ENCODE measurements around the gene MSX1. TPM values are rescaled to one million over a fixed set of nuclear protein-coding genes. Genes with fewer than 3 reads are reported as not detected.

The MSX1 gene
- total RNA-seq, 1 donor from 2014 or later = 2.1 TPM

- Histone ChIP-seq H3K27ac (no peak overlapping the region), H3K4me3 (no peak overlapping the region), H3K9me3 (no peaks in the 10 kb centered on the region), H3K27me3 (ENCODE audit: low read depth) (peaks cover 82% of the 10 kb centered on the region), H3K4me1 (no peaks in the 10 kb centered on the region), H3K36me3 (no peaks in the 10 kb centered on the region)
- no peak for ATAC-seq
- TF ChIP-seq, protein P1, sequence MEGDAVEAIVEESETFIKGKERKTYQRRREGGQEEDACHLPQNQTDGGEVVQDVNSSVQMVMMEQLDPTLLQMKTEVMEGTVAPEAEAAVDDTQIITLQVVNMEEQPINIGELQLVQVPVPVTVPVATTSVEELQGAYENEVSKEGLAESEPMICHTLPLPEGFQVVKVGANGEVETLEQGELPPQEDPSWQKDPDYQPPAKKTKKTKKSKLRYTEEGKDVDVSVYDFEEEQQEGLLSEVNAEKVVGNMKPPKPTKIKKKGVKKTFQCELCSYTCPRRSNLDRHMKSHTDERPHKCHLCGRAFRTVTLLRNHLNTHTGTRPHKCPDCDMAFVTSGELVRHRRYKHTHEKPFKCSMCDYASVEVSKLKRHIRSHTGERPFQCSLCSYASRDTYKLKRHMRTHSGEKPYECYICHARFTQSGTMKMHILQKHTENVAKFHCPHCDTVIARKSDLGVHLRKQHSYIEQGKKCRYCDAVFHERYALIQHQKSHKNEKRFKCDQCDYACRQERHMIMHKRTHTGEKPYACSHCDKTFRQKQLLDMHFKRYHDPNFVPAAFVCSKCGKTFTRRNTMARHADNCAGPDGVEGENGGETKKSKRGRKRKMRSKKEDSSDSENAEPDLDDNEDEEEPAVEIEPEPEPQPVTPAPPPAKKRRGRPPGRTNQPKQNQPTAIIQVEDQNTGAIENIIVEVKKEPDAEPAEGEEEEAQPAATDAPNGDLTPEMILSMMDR (IDR thresholded peaks at IDR 0.05) = no peak
- DNase-seq = no peak
- intact Hi-C loops (cut with DNase I) = no loop called here
These were observed 16.1 kb downstream of the MSX1 start for GRCh38 chr4:4875611-4876010.

DNA sequence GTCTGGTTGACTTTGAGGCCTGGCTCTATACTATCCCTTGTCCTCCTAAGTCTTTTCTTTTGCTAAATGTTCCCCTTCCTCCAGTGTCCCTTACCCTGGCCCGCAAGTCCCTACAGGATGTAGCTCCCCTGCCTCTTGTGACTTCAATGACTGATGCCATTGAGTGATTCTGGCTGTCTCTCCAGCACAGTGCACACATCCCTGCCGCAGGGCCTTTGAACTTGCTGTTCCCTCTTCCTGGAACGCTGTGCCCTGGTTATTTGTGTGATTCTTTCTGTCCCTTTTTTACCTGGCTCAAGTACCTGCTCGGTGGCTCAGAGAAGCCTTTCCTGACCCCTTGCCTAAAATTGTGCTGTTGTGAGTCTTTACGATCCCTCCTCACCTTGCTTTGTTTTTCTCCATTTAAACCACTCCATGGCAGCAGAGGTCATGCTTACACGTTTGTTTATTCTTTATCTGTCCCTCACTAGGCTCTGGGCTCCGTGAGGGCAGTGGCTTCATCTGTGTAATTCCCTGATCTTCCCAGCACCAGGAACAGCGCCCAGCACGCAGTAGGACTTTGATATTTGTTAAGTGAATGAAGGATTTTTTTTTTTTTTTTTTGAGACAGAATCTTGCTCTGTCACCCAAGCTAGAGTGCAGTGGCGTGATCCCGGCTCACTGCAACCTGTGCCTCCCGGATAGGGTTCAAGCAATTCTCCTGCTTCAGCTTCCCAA lies 17.6 kb downstream of the MSX1 start:
- Histone ChIP-seq H3K4me3 (no peak overlapping the region), H3K27ac (no peak overlapping the region), H3K4me1 (no peaks in the 10 kb centered on the region), H3K27me3 (ENCODE audit: low read depth) (peaks cover 67% of the 10 kb centered on the region), H3K9me3 (no peaks in the 10 kb centered on the region), H3K36me3 (no peaks in the 10 kb centered on the region)
- TF ChIP-seq, protein P1 (IDR thresholded peaks at IDR 0.05) = no peak
- DNase-seq (no peak), ATAC-seq (no peak)
- intact Hi-C loops (cut with DNase I) = no loop called here

DNA sequence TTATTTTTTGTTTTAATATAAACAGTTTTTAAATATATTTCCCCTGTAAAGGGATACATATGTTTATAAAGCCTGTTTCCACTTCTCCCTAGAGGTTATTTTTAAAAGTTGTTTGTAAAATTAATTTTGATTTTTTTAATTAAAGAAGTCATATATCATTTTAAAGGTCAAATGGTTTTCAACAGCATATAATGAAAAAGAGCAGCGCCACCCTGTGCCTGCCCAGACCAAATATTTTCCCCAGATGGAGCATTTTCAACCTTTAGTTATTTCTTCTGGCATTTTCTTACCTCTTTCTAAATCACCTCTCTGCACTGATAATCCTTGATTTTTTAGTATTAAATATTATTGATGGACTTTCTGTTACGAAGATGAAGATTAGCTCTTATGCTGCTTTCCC lies 21.0 kb downstream of the MSX1 start:
- no peaks in the 10 kb centered on the region for H3K36me3 ChIP-seq
- H3K4me1 ChIP-seq = no peaks in the 10 kb centered on the region
- H3K4me3 ChIP-seq = no peak overlapping the region
- DNase-seq (no peak), ATAC-seq (no peak)
- H3K27ac ChIP-seq = no peak overlapping the region
- TF ChIP-seq, protein P1 (IDR thresholded peaks at IDR 0.05) = peak; percentile 26
- intact Hi-C loops (cut with DNase I) = no loop called here
- H3K9me3 ChIP-seq = no peaks in the 10 kb centered on the region
- H3K27me3 ChIP-seq (ENCODE audit: low read depth) = peaks cover 37% of the 10 kb centered on the region

DNA sequence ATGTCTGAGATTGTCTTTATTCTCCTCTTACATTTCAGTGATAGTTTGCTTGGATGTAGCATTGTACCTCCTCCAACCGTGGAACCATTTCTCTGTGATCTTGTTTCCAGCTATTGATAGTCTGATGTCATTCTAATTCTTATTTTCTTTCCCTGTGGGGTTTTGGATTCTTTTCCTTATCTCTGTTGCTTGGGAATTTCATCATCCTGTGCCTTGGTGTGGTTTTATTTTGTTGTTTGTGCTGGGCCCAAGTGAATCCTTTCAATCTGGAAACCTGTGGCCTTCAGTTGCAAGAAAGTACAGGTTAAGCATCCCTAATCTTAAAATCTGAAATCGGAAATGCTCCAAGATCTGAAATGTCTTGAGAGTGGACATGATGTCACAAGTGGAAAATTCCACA lies 22.0 kb downstream of the MSX1 start:
- H3K27me3 ChIP-seq (ENCODE audit: low read depth) = peaks cover 31% of the 10 kb centered on the region

DNA sequence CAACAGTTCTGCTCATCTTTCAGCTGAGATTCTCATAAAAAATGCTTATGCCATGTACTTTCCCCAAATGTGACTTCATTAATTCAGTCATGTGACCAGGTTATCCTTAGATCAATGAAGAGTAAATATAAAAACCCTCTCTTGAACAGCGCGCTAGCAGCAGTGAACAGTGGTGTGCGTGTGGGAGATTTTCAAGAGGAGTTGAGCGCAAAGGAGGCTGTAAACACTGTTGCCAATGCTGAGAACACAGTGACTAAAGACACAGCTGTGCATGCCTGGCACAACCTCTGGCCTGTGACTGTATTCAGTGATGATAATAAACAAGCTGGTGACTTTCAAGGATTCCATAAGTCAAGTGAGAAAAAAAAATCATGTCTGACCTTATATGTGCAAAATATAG lies 25.1 kb downstream of the MSX1 start:
- intact Hi-C loops (cut with DNase I) = no loop called here

More for the DNA sequence above, 22.0 kb downstream of the MSX1 start:
- intact Hi-C loops (cut with DNase I) = no loop called here
- Histone ChIP-seq H3K4me1 (no peaks in the 10 kb centered on the region), H3K9me3 (no peaks in the 10 kb centered on the region), H3K36me3 (no peaks in the 10 kb centered on the region), H3K4me3 (no peak overlapping the region), H3K27ac (no peak overlapping the region)
- DNase-seq = no peak
- TF ChIP-seq, protein P1 (IDR thresholded peaks at IDR 0.05) = no peak
- ATAC-seq = no peak

More for the DNA sequence above, 25.1 kb downstream of the MSX1 start:
- ATAC-seq (no peak), DNase-seq (no peak)
- H3K4me1 ChIP-seq = no peaks in the 10 kb centered on the region
- TF ChIP-seq, protein P1 (IDR thresholded peaks at IDR 0.05) = no peak
- peaks cover 17% of the 10 kb centered on the region for H3K27me3 ChIP-seq (ENCODE audit: low read depth)
- H3K27ac ChIP-seq = no peak overlapping the region
- H3K4me3 ChIP-seq = no peak overlapping the region
- H3K9me3 ChIP-seq = no peaks in the 10 kb centered on the region
- H3K36me3 ChIP-seq = no peaks in the 10 kb centered on the region

Data from lower lobe of right lung (tissue), 2 donors.